ENCODE measurements around the gene MTOR. TPM values are rescaled to one million over a fixed set of nuclear protein-coding genes. Genes with fewer than 3 reads are reported as not detected.

The MTOR gene
- total RNA-seq, 1 experiment from 2014 or later: 46.6 TPM

- DNase-seq (ENCODE audit: low read depth): no peak
These were observed 111.2 kb downstream of the MTOR start for GRCh38 chr1:11151114-11151513.

GRCh38 chr1:11150326-11150725 is 112.0 kb downstream of the MTOR start:
- DNase-seq (ENCODE audit: low read depth): no peak

- peak; percentile 83 for DNase-seq (ENCODE audit: low read depth)
These were observed 115.1 kb downstream of the MTOR start for GRCh38 chr1:11147197-11147770.

- DNase-seq (ENCODE audit: low read depth): no peak
These were observed 116.6 kb downstream of the MTOR start for GRCh38 chr1:11145741-11146140.

- DNase-seq (ENCODE audit: low read depth): no peak
These were observed 117.6 kb downstream of the MTOR start for GRCh38 chr1:11144570-11145256.

- no peak for DNase-seq (ENCODE audit: low read depth)
These were observed 118.4 kb downstream of the MTOR start for GRCh38 chr1:11143907-11144306.

- no peak for DNase-seq (ENCODE audit: low read depth)
These were observed 119.0 kb downstream of the MTOR start for GRCh38 chr1:11143401-11143800.

- DNase-seq (ENCODE audit: low read depth): no peak
These were observed 119.5 kb downstream of the MTOR start for GRCh38 chr1:11142618-11143391.

- peak; percentile 42 for DNase-seq (ENCODE audit: low read depth)
These were observed 123.4 kb downstream of the MTOR start for GRCh38 chr1:11138952-11139351.

GRCh38 chr1:11138029-11138428 is 124.3 kb downstream of the MTOR start:
- no peak for DNase-seq (ENCODE audit: low read depth)

GRCh38 chr1:11134898-11135266 is 127.5 kb downstream of the MTOR start:
- DNase-seq (ENCODE audit: low read depth): no peak

- DNase-seq (ENCODE audit: low read depth): peak; percentile 94
These were observed 128.0 kb downstream of the MTOR start for GRCh38 chr1:11134251-11134897.

- DNase-seq (ENCODE audit: low read depth): no peak
These were observed 129.6 kb downstream of the MTOR start for GRCh38 chr1:11132563-11133293.

- DNase-seq (ENCODE audit: low read depth): no peak
These were observed 130.5 kb downstream of the MTOR start for GRCh38 chr1:11131816-11132215.

GRCh38 chr1:11130406-11130805 is 131.9 kb downstream of the MTOR start:
- no peak for DNase-seq (ENCODE audit: low read depth)

- no peak for DNase-seq (ENCODE audit: low read depth)
These were observed 132.5 kb downstream of the MTOR start for GRCh38 chr1:11129649-11130390.

GRCh38 chr1:11126569-11126968 is 135.8 kb downstream of the MTOR start:
- no peak for DNase-seq (ENCODE audit: low read depth)

GRCh38 chr1:11125931-11126330 is 136.4 kb downstream of the MTOR start:
- no peak for DNase-seq (ENCODE audit: low read depth)

- no peak for DNase-seq (ENCODE audit: low read depth)
These were observed 137.4 kb downstream of the MTOR start for GRCh38 chr1:11124965-11125364.

GRCh38 chr1:11116318-11116717 is 146.0 kb downstream of the MTOR start:
- DNase-seq (ENCODE audit: low read depth): no peak

GRCh38 chr1:11114966-11115365 is 147.4 kb downstream of the MTOR start:
- DNase-seq (ENCODE audit: low read depth): no peak
